ENCODE results near the gene POLR2F.

The POLR2F gene

GRCh38 chr22:37979782-37980181 lies 26.3 kb downstream of the POLR2F start:
- in situ Hi-C loops (cut with MboI; ENCODE audit: low sequenced_read_pairs), result no loop called here

DNA sequence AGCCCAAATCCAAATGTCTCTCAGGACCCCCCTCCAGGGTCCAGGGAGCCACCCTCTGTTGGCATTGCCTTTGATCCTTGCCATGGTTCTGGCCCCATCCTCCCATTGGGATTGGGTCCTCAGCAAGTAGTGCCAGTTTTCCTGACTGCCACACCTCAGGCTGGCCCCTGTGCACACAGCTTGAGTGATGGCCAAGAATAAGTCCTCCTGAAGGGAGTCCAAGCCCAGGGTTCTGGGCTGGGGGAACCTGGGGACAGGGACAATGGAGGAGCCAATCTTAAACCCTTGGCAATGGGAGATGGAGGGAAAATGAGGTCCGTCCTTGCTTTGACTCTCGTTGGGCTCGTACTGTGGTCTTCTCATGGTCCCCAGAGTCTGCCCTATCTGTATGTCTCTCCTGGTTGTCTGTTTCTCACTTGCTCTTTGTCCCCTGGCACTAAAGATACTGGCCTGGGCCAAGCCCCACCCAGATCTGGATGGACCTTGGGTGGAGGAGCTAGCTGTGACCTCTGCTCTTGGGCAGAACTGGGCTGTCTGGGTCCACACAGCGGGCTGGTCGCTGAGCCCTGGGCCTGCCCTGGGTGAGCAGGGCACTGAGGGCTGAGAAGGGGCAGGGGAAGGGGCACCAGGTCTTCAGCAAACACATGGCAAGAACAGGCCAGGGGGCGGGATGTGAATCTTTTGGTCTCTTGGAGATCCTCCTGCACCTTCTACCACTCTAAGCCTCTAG lies 27.9 kb downstream of the POLR2F start:
- in situ Hi-C loops (cut with MboI; ENCODE audit: low sequenced_read_pairs), result no loop called here

- in situ Hi-C loops (cut with MboI; ENCODE audit: low sequenced_read_pairs), result no loop called here
Measured at GRCh38 chr22:37982151-37982785, 28.8 kb downstream of the POLR2F start.

- in situ Hi-C loops (cut with MboI; ENCODE audit: low sequenced_read_pairs), result no loop called here
Measured at GRCh38 chr22:37982938-37983859, 29.7 kb downstream of the POLR2F start.

GRCh38 chr22:37983860-37984791 lies 30.6 kb downstream of the POLR2F start, which contains the start of gene SOX10:
Gene SOX10 (minus strand): TSS chr22:37984555. CDS start chr22:37983784, 771 bp downstream.
- in situ Hi-C loops (cut with MboI; ENCODE audit: low sequenced_read_pairs), result no loop called here

DNA sequence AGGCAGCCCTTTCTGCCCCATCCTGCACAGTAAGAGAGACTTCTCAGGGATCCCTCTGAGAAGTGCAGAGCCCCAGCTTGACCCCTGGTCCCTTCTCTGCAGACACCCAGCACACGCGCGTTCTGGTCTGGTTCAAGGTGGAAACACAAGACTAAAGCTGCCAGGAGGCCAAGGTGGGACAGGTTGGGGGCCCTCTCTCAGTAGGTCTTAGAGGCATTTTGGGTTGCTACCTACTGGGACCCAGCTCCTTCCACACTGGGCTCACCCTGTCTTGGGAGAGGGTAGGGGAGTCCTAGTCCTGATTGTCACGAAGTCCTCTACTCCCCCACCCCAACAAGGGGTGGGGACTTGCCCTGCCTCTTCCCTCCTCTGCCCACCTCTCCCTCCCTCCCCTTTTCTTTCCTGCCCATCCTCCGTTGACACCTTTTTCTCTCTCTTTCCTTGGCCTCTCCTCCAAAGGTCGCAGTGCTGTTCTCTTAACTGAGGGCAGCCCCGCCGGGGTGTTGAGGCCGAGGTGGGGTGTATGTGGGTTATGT lies 31.6 kb downstream of the POLR2F start:
- in situ Hi-C loops (cut with MboI; ENCODE audit: low sequenced_read_pairs), result no loop called here

DNA sequence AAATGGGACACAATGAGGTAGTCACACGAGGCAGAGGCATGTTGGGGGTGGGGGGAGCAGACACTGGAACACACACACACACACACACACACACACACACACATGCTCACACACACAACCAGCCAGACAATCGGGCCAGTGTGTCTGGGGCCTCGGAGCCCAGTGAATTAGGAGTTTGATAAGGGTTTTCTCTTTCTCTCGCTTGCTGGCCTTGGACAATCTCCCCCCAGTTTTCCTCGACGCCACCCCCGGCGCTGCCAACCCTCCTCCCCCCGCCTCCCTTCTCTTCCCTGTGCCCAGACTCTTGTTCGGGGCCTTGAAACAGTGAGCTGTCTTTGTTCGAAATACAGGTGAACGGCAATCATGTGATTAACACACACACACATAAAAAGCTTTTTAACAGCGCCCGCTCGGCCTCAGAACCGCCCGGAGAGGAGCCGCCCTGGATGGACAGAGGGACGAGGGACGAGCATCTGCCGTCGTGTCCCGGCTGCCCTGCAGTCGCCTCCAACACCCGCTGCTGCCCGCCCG lies 32.3 kb downstream of the POLR2F start:
- in situ Hi-C loops (cut with MboI; ENCODE audit: low sequenced_read_pairs), result no loop called here

DNA sequence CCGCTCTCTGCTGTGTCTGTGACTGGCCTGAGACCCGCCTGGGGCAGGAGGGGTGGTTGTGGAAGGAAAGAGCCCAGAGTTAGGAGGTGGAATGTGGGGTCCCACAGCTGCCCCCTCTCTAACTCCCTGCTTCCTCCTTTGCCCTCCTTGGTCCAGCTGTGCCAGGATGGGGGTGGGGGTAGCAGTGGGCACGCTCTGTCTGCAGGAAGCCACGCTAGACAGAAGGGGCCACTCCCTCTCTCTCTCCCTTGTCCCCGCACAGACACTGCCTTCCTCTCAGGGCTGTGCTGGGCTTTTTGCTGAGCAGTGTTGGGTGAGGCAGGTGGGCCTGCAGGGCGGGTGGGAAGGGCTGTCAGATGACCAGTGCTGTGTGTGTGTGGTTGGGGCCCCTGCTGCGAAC lies 32.9 kb downstream of the POLR2F start:
- in situ Hi-C loops (cut with MboI; ENCODE audit: low sequenced_read_pairs), result no loop called here

- in situ Hi-C loops (cut with MboI; ENCODE audit: low sequenced_read_pairs), result no loop called here
Measured at GRCh38 chr22:37989146-37990045, 35.9 kb downstream of the POLR2F start.

DNA sequence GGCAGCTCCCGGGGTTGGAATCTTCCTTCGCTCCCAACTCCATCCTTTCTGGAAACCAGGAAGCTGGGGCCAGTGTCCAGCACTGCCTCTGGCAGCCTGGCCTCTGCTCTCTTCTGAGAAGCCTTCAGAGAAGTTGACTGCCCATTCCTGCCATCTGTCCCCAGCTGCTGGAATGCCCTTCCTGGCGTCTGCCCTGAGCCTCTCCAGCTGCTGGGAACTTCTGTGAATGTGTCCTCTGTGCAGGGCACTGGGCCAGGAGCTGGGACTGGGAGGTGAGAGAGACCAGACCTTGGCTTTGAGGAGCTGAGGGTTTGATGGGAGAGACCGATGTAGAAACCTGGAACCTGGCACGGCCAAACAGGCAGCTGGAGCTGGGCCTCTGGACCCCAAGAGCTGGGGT lies 36.8 kb downstream of the POLR2F start:
- in situ Hi-C loops (cut with MboI; ENCODE audit: low sequenced_read_pairs), result no loop called here

- in situ Hi-C loops (cut with MboI; ENCODE audit: low sequenced_read_pairs), result no loop called here
Measured at GRCh38 chr22:37990862-37991261, 37.4 kb downstream of the POLR2F start.

- in situ Hi-C loops (cut with MboI; ENCODE audit: low sequenced_read_pairs), result no loop called here
Measured at GRCh38 chr22:37991731-37992442, 38.4 kb downstream of the POLR2F start.

DNA sequence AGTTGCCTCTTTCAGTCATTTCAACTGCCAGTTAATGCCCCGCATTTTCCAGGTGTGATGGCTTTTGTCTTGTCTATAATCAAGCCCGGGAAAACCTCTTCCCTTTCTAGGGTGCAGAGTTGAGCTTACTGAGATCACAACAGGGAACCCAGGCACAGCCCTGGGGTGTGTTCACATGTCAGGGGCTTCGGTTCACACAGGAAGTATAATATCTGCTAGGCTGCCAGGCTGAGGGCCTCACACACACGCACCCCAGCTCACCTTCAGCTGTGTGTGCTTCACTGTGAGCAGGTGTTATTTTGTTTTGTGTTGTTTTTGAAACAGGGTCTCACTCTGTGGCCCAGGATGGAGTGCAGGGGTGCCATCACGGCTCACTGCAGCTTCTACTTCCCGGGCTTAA lies 40.5 kb downstream of the POLR2F start:
- in situ Hi-C loops (cut with MboI; ENCODE audit: low sequenced_read_pairs), result no loop called here

GRCh38 chr22:37994982-37995381 lies 41.5 kb downstream of the POLR2F start:
- in situ Hi-C loops (cut with MboI; ENCODE audit: low sequenced_read_pairs), result no loop called here

DNA sequence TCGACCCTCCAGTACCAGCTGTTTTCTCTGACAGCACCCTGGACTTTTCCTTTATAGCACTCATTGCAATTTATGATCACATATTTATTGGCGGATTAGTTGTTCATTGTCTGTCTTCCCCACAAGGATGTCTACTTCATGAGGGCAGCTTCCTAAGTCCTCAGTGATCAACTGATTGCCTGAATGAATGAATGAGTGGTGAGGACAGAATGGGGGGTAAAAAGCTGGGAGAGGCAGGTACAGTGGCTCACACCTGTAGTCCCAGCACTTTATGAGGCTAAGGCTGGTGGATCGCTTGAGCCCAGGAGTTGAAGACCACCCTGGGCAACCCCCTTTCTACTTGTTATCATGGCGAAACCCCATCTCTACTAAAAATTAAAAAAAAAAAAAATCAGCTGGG lies 42.0 kb downstream of the POLR2F start:
- in situ Hi-C loops (cut with MboI; ENCODE audit: low sequenced_read_pairs), result no loop called here

DNA sequence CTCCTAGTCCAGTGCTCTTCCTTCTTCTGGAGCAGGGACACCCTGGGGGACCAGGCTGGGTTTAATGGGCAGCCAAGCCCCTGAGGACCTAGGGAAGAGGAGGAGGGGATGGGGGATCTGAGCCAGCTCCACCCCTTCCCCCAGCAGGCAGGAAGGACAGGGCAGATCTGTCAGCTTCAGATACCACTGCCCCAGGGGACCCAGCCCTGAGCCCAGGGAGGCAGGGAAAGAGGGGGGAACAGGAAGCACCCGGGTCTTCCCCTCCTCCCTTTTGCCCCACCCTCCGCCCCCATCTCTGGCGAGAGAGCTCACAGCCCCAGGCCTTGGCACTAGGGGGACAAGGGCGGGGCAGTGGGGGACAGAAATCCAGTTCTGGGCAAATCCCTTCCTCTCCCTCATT lies 42.6 kb downstream of the POLR2F start:
- in situ Hi-C loops (cut with MboI; ENCODE audit: low sequenced_read_pairs), result no loop called here

DNA sequence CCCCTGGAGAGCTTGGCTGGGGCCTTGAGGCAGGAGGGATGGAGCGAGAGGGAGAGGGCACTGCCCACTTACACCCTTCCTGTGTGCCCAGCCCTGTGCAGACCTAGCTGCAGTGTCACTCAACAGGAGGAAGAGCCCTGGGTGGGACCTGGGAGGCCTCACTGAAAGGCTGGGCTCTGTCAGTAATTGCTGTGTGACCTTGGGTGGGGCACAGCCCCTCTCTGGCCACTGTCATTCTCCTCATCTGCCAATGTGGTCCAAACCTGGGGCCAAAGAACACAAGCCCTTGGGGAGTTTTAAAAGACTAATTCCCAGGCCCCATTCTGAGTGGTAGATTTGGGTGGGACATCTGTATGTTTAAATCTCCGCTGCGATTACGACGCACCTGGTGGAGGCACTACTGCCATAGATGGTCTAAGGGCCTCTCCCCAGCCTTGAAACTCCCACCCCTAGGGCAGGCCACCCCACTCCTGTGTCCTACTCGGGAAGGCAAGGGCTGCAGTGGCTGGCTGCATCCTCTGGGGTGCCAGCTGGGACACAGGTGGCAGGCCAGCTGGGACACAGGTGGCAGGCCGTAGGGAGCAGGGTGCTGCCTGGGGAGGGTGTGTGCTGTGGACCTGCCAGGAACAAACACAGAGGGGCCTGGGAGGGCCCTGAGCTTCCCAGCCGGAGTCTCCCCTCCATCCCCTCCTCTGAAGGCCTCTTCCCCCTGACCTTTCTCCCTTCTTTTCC lies 43.2 kb downstream of the POLR2F start:
- in situ Hi-C loops (cut with MboI; ENCODE audit: low sequenced_read_pairs), result no loop called here

DNA sequence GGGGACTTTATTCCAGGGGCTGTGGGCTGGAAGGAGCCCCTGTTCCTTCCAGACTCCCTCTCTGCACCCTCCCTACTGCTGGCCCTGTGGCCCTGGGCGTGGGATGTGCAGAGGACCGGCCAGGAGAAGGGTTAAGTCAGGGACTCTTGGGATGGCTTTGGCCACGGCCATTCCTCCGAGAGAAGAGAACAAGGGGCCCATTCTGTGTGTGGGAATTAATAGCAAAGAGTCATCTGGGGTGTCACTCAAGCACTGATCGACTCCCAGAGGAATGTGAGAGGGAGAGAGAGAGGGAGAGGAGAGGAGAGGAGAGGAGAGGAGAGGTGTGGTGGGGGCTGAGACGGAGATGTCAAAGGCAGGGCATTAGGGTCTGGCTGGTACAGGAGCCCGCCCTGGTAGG lies 45.0 kb downstream of the POLR2F start:
- in situ Hi-C loops (cut with MboI; ENCODE audit: low sequenced_read_pairs), result no loop called here

All from HL-60/S4 treated with phorbol 12-myristate 13-acetate at 8.2 ng/mL for 4 days and 3 days (cell line).